ENCODE data around the gene FDPS.

Gene FDPS

GRCh38 chr1:155308493-155309422 lies at the start of gene FDPS:
Gene FDPS (plus strand): TSS chr1:155308866. CDS start chr1:155309790, 924 bp downstream.
- DNase-seq (ENCODE audit: low read depth) = peak; percentile 99
- peak within 1 kb of the TSS; percentile 90 for H3K4me3 ChIP-seq (ENCODE audit: low read length)
- TF ChIP-seq CTCF (conservative IDR thresholded peaks at IDR 0.05; ENCODE audit: low read length) = no peak

DNA sequence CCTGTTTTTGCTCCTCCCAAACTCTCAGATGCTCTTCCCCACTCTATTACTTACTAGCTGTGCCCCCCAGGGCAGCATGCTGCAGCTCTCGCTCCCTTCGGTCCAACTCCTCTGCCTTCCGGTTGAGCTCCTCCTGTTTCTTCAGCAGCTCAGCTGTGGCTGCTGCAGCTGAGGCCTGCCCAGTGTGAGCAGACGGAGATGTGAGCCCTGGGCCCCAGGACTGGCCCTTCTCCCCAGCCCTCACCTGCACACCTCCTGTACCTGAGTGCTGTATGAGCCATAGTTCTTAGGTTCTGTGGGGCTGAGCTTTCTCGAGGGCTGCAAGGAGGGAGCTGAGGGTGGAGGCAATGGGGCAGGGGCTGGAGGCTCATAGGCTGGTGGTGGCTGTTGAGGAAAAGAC lies 48.4 kb upstream of the FDPS start:
- TF ChIP-seq CTCF (conservative IDR thresholded peaks at IDR 0.05; ENCODE audit: low read length) = no peak
- no peak for DNase-seq (ENCODE audit: low read depth)
- H3K4me3 ChIP-seq (ENCODE audit: low read length) = no peak overlapping the region

DNA sequence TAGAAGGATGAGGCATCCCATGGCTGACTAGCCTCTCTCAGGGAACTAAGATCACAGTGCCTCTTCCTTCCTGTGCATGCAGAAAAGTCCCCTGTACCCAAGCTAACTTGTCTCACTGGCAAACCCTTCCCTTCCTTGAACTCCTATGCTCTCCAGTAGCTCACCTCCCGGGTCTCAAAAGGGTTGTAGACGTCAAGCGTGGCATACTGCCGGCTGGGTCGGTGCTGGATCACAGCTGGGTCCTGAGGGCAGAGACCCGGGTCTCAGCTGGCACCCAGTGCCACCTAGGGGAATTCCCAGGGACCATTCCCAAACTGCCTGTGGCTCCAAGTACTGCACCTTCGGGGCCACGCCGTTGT lies 47.2 kb upstream of the FDPS start:
- TF ChIP-seq CTCF (conservative IDR thresholded peaks at IDR 0.05; ENCODE audit: low read length) = peak; percentile 3; the same call in 1 of the 2 replicates
- peak overlapping the region; percentile 97 for H3K4me3 ChIP-seq (ENCODE audit: low read length)
- no peak for DNase-seq (ENCODE audit: low read depth)

GRCh38 chr1:155261852-155262673 lies 46.6 kb upstream of the FDPS start, which contains the start of gene SCAMP3:
Gene SCAMP3 (minus strand): TSS chr1:155262360. CDS start chr1:155262151, 209 bp downstream.
- no peak for TF ChIP-seq CTCF (conservative IDR thresholded peaks at IDR 0.05; ENCODE audit: low read length)
- peak; percentile 98 for DNase-seq (ENCODE audit: low read depth)
- H3K4me3 ChIP-seq (ENCODE audit: low read length) = peak within 1 kb of the TSS; percentile 97

- no peak overlapping the region for H3K4me3 ChIP-seq (ENCODE audit: low read length)
- TF ChIP-seq CTCF (conservative IDR thresholded peaks at IDR 0.05; ENCODE audit: low read length) = no peak
- DNase-seq (ENCODE audit: low read depth) = no peak
Observed at GRCh38 chr1:155263067-155263466, 45.6 kb upstream of the FDPS start.

GRCh38 chr1:155266553-155266952 lies 42.1 kb upstream of the FDPS start:
- DNase-seq (ENCODE audit: low read depth) = no peak
- no peak for TF ChIP-seq CTCF (conservative IDR thresholded peaks at IDR 0.05; ENCODE audit: low read length)
- H3K4me3 ChIP-seq (ENCODE audit: low read length) = no peak overlapping the region

All from AG10803 (cell line).